Left renal cortex interstitium (tissue), 4 donors: ENCODE results near the gene PSTPIP2. TPM values are rescaled to one million over a fixed set of nuclear protein-coding genes. Genes with fewer than 3 reads are reported as not detected.

Source experiments
- DNase-seq, 4 donors: peaks; one replicate each; pipeline ENCODE4 v3.0.0-alpha.2; 2013; ENCODE audit warnings: low read depth in 4 of 4, low spot score in 2 of 4, missing footprints in 1 of 4
- polyA plus RNA-seq, 4 donors: library from polyadenylated mRNA; unstranded; fragments of 120-200 nt; gene quantifications; one replicate each; pipeline ENCODE4 v1.2.1, GENCODE V29; 2013; ENCODE audit not compliant: insufficient read length in 4 of 4

PSTPIP2 gene
- polyA plus RNA-seq, 4 donors, result 8.4 to 14.9 (median 9.9) TPM

DNA sequence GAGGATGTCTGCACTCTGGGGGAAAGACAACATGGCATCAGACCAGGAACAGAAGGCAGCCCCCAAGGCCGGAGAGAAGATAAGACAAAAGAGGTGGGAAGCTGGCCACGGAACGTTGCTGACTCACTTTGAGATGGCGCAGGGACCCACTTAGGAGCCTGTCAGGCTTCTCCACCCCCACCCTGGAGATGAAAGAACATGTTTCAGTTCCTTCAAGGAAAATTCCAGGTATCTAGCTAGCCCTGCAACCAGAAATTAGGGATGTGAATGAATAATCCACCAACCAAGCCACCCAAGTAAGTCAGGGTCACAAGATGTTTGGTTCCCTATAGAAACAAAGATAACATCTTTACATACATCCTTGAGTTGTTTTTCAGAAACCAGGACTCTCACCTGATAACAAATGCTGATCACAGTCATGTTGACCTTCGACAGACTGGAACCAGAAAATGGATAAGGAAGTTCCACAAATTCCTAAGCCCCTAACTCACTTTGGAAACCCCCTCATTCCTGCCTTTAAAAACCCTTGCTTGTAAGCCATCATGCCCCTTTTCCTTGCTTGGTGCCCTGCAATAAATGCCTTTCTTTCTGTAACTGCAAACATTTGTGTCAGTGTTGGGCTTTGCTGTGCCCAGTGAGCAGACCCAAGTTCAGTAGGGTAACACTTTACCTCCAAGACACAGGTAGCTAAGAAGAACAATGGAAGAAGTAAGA, 31.9 kb downstream of the PSTPIP2 start:
- no peak for DNase-seq

DNA sequence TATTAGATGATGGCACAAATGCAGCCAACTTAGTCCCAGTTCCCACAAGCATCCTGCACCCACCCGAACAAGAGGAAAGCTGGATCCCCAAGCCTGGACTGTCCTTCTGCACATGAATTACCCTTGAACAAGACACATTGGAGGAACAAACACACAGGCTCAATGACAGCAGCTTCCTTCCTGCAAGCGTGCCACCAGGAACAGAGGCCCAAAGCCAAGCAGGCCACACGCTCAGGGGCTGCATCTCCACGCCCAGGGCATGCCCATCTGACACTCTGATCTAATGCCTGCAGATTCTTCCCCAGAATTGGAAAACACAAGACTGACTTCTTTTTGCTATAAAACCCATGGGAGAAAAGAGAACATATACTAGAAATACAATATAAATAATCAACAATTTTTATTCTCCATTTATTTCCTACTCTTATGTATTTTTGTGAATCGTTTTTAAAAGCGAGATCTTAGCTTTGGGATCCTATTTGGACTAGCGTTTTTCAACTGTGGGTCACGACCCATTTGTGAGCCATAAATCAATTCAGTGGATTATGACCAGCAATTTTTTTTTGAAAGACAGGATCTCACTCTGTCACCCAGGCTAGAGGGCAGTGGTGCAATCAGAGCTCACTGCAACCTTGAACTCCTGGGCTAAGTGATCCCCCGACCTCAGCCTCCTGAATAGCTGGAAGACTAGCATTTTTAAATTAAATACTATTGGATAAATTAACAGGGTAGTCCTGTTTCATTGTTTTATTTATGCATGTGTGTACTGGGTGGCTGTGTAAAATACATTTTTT, 34.4 kb downstream of the PSTPIP2 start:
- no peak for DNase-seq

GRCh38 chr18:46035696-46036680, 36.1 kb downstream of the PSTPIP2 start:
- no peak for DNase-seq

- DNase-seq, result no peak
These were observed 37.8 kb downstream of the PSTPIP2 start for GRCh38 chr18:46034230-46034629.

GRCh38 chr18:46031741-46032140, 40.3 kb downstream of the PSTPIP2 start:
- DNase-seq, result no peak

DNA sequence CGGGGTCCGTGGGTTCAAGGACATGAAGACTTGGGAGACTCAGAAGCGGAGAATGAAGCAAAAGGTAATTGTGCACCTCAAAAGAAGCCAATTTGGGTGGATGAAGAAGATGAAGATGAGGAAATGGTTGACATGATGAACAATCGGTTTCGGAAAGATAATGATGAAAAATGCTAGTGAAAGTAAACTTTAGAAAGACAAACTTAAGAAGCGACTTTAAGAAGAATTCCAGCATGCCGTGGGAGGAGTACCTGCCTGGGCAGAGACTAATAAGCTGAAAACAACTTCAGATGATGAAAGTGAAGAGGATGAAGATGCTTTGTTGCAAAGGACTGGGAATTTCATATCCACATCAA, 43.5 kb downstream of the PSTPIP2 start:
- DNase-seq, result peak in 1 of 4 donors; percentile 5

DNA sequence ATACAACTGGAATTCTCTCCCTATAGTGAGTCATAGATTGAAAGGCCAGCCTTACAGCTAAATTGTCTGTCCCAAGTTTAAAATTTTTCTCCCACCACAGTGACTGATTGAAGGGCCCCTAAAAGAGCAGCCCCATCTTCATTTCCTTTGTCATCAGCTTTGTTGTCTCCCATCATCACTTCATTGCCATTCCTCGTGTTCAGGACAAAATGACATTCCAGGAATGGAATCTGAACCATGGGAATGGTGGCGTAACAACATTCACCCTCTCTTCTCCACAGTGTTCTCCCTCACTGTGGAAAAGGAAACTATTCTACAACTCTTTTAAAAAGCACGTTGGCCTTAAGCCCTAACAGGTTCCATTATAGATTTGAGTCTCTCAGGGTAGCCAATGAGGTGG, 52.1 kb downstream of the PSTPIP2 start:
- DNase-seq, result no peak

GRCh38 chr18:46013484-46014189, 58.4 kb downstream of the PSTPIP2 start:
- DNase-seq, result no peak

GRCh38 chr18:46010676-46011075, 61.4 kb downstream of the PSTPIP2 start:
- no peak for DNase-seq

GRCh38 chr18:46010050-46010449, 62.0 kb downstream of the PSTPIP2 start:
- no peak for DNase-seq

- DNase-seq, result no peak
These were observed 62.8 kb downstream of the PSTPIP2 start for GRCh38 chr18:46009125-46009840.

GRCh38 chr18:46008531-46008930, 63.5 kb downstream of the PSTPIP2 start:
- no peak for DNase-seq

DNA sequence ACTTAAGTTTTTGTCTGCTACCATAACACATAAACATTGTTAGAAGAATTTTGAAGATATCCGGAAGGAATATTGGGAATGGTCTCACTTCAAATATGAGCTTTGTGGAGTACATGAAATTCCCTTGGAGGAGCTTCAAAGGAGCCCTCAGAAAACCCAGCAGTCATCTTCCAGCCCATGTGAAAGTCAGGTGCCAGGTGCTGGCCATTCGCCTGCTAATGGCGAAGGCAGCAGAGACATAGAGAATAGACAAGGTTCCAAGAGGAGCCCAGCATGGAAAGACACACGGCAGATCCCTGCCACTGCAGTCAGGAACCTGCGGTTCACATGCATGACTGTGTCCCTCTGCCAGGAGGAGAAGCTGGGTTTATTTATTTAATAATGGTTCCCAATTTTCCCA, 64.9 kb downstream of the PSTPIP2 start:
- no peak for DNase-seq

DNA sequence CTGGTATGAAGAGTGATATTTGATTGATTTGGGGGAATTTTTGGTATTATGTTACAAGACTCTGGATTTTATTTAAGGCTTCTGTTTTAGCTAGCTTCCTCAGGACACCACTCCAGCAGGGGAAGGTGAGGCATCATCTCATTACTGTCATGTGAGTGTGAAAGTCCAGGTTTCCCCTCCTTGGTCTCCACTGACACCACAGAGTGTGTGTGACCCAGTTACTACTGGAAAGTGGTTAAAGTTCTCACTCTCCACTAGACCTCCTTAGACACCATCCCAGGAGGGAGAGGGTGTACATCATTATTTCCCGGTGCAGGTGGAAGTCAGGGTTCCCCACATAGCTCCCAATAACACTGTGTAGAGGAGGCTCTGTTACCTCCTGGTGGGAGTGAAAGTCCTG, 69.1 kb downstream of the PSTPIP2 start:
- no peak for DNase-seq

DNA sequence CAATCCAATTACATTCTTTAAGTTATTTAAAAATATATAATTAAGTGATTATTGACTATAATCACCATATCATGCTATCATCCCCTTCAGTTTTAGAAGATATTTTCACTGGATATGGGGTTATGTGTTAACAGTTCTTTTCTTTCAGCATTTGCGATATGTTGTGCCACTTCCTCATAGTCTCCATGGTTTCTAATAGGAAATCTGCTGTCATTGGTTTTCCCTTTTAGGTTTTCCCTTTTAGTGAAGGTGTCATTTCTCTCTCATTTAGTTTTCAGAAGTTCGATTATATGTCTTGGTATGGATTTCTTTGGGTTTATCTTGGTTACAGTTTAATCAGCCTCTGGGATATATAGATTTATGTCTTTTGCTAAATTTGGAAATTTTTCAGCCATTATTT, 70.2 kb downstream of the PSTPIP2 start:
- DNase-seq, result no peak

GRCh38 chr18:46001074-46001473, 71.0 kb downstream of the PSTPIP2 start:
- DNase-seq, result no peak

DNA sequence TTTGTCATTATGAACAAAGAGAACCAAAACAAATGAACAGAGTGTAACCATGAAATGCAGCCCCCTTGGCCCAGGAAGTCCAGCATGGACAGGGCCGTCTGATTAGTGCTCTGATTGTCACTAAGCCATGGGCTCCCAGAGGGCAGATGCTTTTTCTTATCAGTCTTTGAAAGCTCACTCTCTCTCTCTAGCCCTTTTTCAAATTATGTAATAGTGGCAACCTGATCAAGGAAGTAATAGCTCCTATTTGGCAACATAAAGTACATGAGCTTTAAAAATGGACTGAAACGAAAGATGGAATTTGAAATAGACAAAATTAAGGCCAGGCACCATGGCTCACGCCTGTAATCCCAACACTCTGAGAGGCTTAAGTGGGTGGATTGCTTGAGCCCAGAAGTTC, 72.5 kb downstream of the PSTPIP2 start:
- DNase-seq, result no peak

DNA sequence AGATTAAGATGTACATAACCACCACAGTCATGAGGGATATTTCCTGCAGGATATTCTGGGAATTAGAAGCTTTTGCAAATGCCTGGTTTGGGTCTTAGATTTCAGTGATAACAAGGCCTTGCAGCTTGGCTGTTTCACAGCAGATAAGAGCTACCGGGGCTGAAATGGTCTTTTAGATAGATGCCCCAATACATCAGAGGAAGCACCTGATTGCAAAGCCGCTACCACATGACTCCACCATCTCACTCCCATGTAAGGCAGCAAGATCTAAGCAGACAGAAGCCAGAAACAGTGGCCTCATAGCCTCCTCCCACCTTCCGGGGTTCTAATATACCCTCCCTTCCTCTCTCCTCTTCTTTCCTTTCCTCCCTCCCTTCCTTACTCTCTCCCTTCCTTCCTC, 73.8 kb downstream of the PSTPIP2 start:
- DNase-seq, result no peak

GRCh38 chr18:45997700-45998151, 74.3 kb downstream of the PSTPIP2 start:
- no peak for DNase-seq

DNA sequence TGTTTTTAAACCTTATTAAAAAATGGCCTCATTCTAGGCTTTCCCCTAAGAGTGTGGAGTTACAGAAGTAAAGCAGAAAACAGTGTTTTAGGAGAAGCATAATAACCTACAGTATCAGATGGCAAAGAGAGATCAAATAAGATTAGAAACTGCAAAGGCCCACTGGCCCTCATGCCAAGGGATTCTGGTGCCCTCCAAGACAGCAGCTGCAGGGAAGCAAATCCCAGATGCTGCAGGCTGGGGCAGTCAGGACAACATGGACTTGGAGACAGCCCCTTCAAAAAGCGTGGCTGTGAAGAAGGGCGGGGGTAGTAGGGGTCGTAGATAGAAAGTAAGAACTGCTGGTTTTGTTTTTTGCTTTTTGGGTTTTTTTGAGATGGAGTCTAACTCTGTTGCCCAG, 76.6 kb downstream of the PSTPIP2 start:
- no peak for DNase-seq
